HUES6 (cell line): Measurements from ENCODE around the gene PRRC2A.
A peak's percentile ranks its signal among the peaks of the same experiment; 100 is the strongest.

Experiments
- H3K27ac ChIP-seq: 2 replicates; pipeline ENCODE4 v1.7.0; 2013; ENCODE audit warnings: low read depth, mild to moderate bottlenecking, low read length, inconsistent platforms
- H3K27me3 ChIP-seq: 2 replicates; pipeline ENCODE4 v1.6.1; 2013; ENCODE audit warnings: low read length; ENCODE audit not compliant: control insufficient read depth, insufficient read depth
- H3K36me3 ChIP-seq: 2 replicates; pipeline ENCODE4 v1.6.1; 2013; ENCODE audit warnings: low read length; ENCODE audit not compliant: control insufficient read depth, insufficient read depth
- H3K4me1 ChIP-seq: 2 replicates; pipeline ENCODE4 v1.6.1; 2013; ENCODE audit warnings: low read length; ENCODE audit not compliant: control insufficient read depth, insufficient read depth
- H3K4me3 ChIP-seq: 2 replicates; pipeline ENCODE4 v1.5.1; 2013; ENCODE audit warnings: low read depth, low read length
- H3K9ac ChIP-seq: one replicate; pipeline ENCODE4 v1.6.1; 2013; ENCODE audit warnings: mild to moderate bottlenecking, low read length
- H3K9me3 ChIP-seq: 2 replicates; pipeline ENCODE4 v1.6.1; 2013; ENCODE audit warnings: low read depth, low read length; ENCODE audit not compliant: control insufficient read depth, insufficient read depth

The PRRC2A gene

GRCh38 chr6:31614684-31615578 lies 5.6 kb upstream of the PRRC2A start, which contains the start of gene AIF1:
AIF1 (plus strand) TSS chr6:31615234; CDS start chr6:31615330, 96 bp downstream.
- Histone ChIP-seq H3K36me3 (no peaks in the 10 kb centered on the region), H3K9ac (no peak within 1 kb of the TSS), H3K4me1 (peaks cover 15% of the 10 kb centered on the region), H3K27me3 (no peaks in the 10 kb centered on the region), H3K9me3 (no peaks in the 10 kb centered on the region), H3K4me3 (no peak within 1 kb of the TSS), H3K27ac (no peak within 1 kb of the TSS)

- peaks cover 15% of the 10 kb centered on the region for H3K4me1 ChIP-seq
- no peaks in the 10 kb centered on the region for H3K9me3 ChIP-seq
- no peak overlapping the region for H3K4me3 ChIP-seq
- no peak overlapping the region for H3K27ac ChIP-seq
- no peaks in the 10 kb centered on the region for H3K27me3 ChIP-seq
- H3K36me3 ChIP-seq, result no peaks in the 10 kb centered on the region
- no peak overlapping the region for H3K9ac ChIP-seq
These were observed 4.8 kb upstream of the PRRC2A start for GRCh38 chr6:31615748-31616147.

- no peaks in the 10 kb centered on the region for H3K27me3 ChIP-seq
- peaks cover 15% of the 10 kb centered on the region for H3K4me1 ChIP-seq
- peaks cover 9% of the 10 kb centered on the region for H3K36me3 ChIP-seq
- H3K27ac ChIP-seq, result no peak overlapping the region
- no peaks in the 10 kb centered on the region for H3K9me3 ChIP-seq
- H3K9ac ChIP-seq, result no peak overlapping the region
- no peak overlapping the region for H3K4me3 ChIP-seq
These were observed 3.5 kb upstream of the PRRC2A start for GRCh38 chr6:31617010-31617409.

- peaks cover 39% of the 10 kb centered on the region for H3K36me3 ChIP-seq
- peak overlapping the region; percentile 96 for H3K9ac ChIP-seq
- H3K4me3 ChIP-seq, result peak overlapping the region; percentile 78
- peak overlapping the region; percentile 93 for H3K27ac ChIP-seq
- no peaks in the 10 kb centered on the region for H3K9me3 ChIP-seq
- H3K27me3 ChIP-seq, result no peaks in the 10 kb centered on the region
- H3K4me1 ChIP-seq, result peaks cover 17% of the 10 kb centered on the region
These were observed 520 bp upstream of the PRRC2A start for GRCh38 chr6:31619805-31620585.

GRCh38 chr6:31621320-31621939 lies 915 bp downstream of the PRRC2A start:
- Histone ChIP-seq H3K4me3 (peak overlapping the region; percentile 74), H3K36me3 (peaks cover 53% of the 10 kb centered on the region), H3K9me3 (no peaks in the 10 kb centered on the region), H3K27me3 (no peaks in the 10 kb centered on the region), H3K4me1 (peaks cover 6% of the 10 kb centered on the region), H3K9ac (peak overlapping the region; percentile 98), H3K27ac (peak overlapping the region; percentile 99)

GRCh38 chr6:31621991-31622390 lies 1.5 kb downstream of the PRRC2A start:
- peak overlapping the region; percentile 98 for H3K9ac ChIP-seq
- H3K27me3 ChIP-seq, result no peaks in the 10 kb centered on the region
- H3K4me3 ChIP-seq, result peak overlapping the region; percentile 74
- peak overlapping the region; percentile 99 for H3K27ac ChIP-seq
- peaks cover 6% of the 10 kb centered on the region for H3K4me1 ChIP-seq
- H3K9me3 ChIP-seq, result no peaks in the 10 kb centered on the region
- peaks cover 59% of the 10 kb centered on the region for H3K36me3 ChIP-seq

GRCh38 chr6:31622684-31623091 lies 2.2 kb downstream of the PRRC2A start:
- no peak overlapping the region for H3K27ac ChIP-seq
- peaks cover 66% of the 10 kb centered on the region for H3K36me3 ChIP-seq
- no peaks in the 10 kb centered on the region for H3K9me3 ChIP-seq

GRCh38 chr6:31624070-31624469 lies 3.6 kb downstream of the PRRC2A start:
- H3K36me3 ChIP-seq, result peaks cover 80% of the 10 kb centered on the region
- no peaks in the 10 kb centered on the region for H3K27me3 ChIP-seq
- no peak overlapping the region for H3K27ac ChIP-seq
- H3K4me1 ChIP-seq, result peaks cover 6% of the 10 kb centered on the region
- no peak overlapping the region for H3K9ac ChIP-seq
- no peak overlapping the region for H3K4me3 ChIP-seq
- H3K9me3 ChIP-seq, result no peaks in the 10 kb centered on the region

More at GRCh38 chr6:31622684-31623091, 2.2 kb downstream of the PRRC2A start:
- Histone ChIP-seq H3K4me3 (peak overlapping the region; percentile 74), H3K27me3 (no peaks in the 10 kb centered on the region), H3K9ac (no peak overlapping the region), H3K4me1 (peaks cover 6% of the 10 kb centered on the region)

- Histone ChIP-seq H3K9ac (no peak overlapping the region), H3K27ac (no peak overlapping the region), H3K36me3 (peaks cover 100% of the 10 kb centered on the region), H3K4me1 (peaks cover 6% of the 10 kb centered on the region), H3K4me3 (no peak overlapping the region), H3K9me3 (no peaks in the 10 kb centered on the region), H3K27me3 (no peaks in the 10 kb centered on the region)
These were observed 6.4 kb downstream of the PRRC2A start for GRCh38 chr6:31626952-31627351.

GRCh38 chr6:31627690-31628287 lies 7.3 kb downstream of the PRRC2A start:
- Histone ChIP-seq H3K4me1 (no peaks in the 10 kb centered on the region), H3K4me3 (no peak overlapping the region), H3K9me3 (no peaks in the 10 kb centered on the region), H3K27ac (no peak overlapping the region), H3K9ac (no peak overlapping the region), H3K36me3 (peaks cover 100% of the 10 kb centered on the region), H3K27me3 (no peaks in the 10 kb centered on the region)
